WTC11 (cell line): ENCODE results near the gene CEP85. TPM values are rescaled to one million over a fixed set of nuclear protein-coding genes. Genes with fewer than 3 reads are reported as not detected.

Source experiments
- total RNA-seq: library from RNA; stranded (reverse); gene quantifications from 3 replicates; pipeline ENCODE4 v1.2.3, GENCODE V29; 2021

The CEP85 gene
- total RNA-seq, 1 experiment from 2014 or later, result 40.8 TPM

Other genes with a start within 250 kb of the CEP85 start
- gene PAFAH2, start 236.1 kb upstream of the CEP85 start, total RNA-seq, result 9.4 to 11.8 TPM (median 11.5 TPM) in 3 replicates
- gene EXTL1, start 212.4 kb upstream of the CEP85 start, total RNA-seq, result 1.3 to 2.1 TPM (median 1.9 TPM) in 3 replicates
- 0.15 to 0.41 TPM (median 0.41 TPM) in 3 replicates for gene SLC30A2, start 188.1 kb upstream of the CEP85 start, total RNA-seq
- gene TRIM63, start 166.6 kb upstream of the CEP85 start, total RNA-seq, result not detected in 3 replicates
- 4.0 to 5.5 TPM (median 4.3 TPM) in 3 replicates for gene PDIK1L, start 122.4 kb upstream of the CEP85 start, total RNA-seq
- 0.37 to 0.55 TPM (median 0.53 TPM) in 3 replicates for gene FAM110D, start 75.1 kb upstream of the CEP85 start, total RNA-seq
- gene C1orf232, start 65.2 kb upstream of the CEP85 start, total RNA-seq, result not detected in 3 replicates
- 39.6 to 49.1 TPM (median 43.3 TPM) in 3 replicates for gene ZNF593, start 64.3 kb upstream of the CEP85 start, total RNA-seq
- gene ZNF593OS, start 62.4 kb upstream of the CEP85 start, total RNA-seq, result not detected in 3 replicates
- 18.0 to 20.5 TPM (median 19.7 TPM) in 3 replicates for gene CNKSR1, start 56.7 kb upstream of the CEP85 start, total RNA-seq
- gene CATSPER4, start 43.6 kb upstream of the CEP85 start, total RNA-seq, result 0.35 to 0.85 TPM (median 0.55 TPM) in 3 replicates
- 70.8 to 92.9 TPM (median 92.3 TPM) in 3 replicates for gene SH3BGRL3, start 45.9 kb downstream of the CEP85 start, total RNA-seq
- 12.4 to 14.1 TPM (median 14.1 TPM) in 3 replicates for gene UBXN11, start 72.4 kb downstream of the CEP85 start, total RNA-seq
- gene CD52, start 83.8 kb downstream of the CEP85 start, total RNA-seq, result 2.8 to 3.7 TPM (median 3.4 TPM) in 3 replicates
- gene CRYBG2, start 119.9 kb downstream of the CEP85 start, total RNA-seq, result 14.4 to 21.1 TPM (median 17.8 TPM) in 3 replicates
- gene ZNF683, start 138.6 kb downstream of the CEP85 start, total RNA-seq, result not detected in 3 replicates
- 1,150 to 1,251 TPM (median 1,185 TPM) in 3 replicates for gene LIN28A, start 176.6 kb downstream of the CEP85 start, total RNA-seq
- gene DHDDS, start 198.1 kb downstream of the CEP85 start, total RNA-seq, result 44.9 to 55.4 TPM (median 47.1 TPM) in 3 replicates
- 374 to 414 TPM (median 379 TPM) in 3 replicates for gene HMGN2, start 238.2 kb downstream of the CEP85 start, total RNA-seq